Activated gamma-delta T cell treated with anti-CD3 and anti-CD28 coated beads, Interleukin-2, amount 50 U/mL, for 16 hours (primary cell): ENCODE data around the gene JUP.

Source experiments
- DNase-seq: peaks from one replicate; pipeline ENCODE4 v3.0.0-alpha.2; 2020; ENCODE audit warnings: low read depth

JUP gene

DNA sequence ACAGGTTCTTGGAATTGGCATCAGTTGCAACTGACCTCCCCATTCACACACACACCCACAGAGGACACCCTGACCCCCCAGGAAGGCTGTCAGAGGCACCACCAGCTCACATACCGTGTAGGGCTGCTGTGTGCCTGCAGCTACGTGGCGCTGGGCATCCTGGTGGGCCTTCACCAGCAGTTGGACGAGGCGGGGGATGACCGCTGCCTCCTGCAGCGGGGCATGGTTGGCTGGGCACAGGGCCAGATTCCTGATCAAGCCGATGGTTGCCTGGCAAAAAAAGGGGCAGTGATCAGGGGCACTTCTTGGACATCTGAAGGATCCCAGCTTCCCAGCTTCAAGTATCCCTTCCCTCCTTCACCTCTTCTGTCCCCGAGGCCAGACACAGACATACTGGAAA is 27.9 kb downstream of the JUP start:
- DNase-seq = no peak

DNA sequence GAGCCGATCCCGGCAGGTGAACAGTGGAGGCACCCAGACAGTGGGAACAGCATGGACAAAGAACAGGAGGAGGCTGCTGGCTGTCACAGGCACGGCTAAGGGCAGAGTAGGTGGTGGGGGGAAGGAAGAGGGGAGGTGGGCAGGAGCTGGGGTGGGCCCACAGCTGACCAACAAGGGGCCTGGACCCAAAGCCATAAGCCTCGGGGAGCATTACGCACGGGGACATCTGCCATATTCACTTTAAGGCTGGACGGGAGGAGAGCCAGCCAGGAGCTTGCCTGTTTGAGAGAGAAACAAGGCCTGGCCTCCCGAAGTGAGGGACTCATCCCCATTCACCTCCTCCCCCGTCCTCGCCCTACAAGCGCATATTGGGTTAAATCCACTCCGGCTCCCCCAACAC is 32.4 kb downstream of the JUP start:
- DNase-seq = no peak

DNA sequence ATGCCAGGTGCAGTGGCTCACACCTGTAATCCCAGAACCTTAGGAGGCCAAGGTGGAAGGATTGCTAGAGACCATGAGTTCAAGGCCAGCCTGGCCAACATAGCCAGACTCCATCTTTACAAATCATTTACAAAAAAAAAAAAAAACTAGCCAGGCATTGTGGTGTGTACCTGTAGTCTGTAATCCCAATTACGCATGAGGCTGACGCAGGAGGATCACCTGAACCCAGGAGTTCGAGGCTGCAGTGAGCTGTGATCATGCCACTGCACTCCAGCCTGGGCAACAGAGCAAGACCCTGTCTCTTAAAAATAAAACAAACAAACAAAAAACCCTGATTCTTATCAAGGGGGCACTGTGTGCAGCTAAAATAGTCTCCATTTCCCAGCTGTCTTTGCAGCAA is 35.2 kb downstream of the JUP start:
- DNase-seq = no peak

DNA sequence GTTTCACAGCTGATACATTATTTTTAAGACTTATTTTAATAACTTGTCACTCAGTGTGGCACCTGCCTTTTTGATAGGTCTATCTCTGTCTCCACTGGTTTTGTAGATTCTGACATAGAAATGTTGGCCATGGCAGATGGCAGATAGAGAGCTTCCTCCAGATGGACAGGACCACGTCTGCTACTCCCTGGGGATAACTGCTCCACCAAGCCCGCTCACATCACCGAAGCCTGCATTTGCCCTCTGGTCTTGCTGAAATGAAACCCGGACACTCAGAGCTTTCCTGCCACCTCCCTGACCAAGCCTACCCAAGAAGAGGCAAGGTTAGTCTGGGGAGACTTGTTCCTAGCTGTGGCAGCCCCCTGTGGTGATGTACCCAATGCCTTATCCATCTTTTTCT is 35.6 kb downstream of the JUP start:
- no peak for DNase-seq

DNA sequence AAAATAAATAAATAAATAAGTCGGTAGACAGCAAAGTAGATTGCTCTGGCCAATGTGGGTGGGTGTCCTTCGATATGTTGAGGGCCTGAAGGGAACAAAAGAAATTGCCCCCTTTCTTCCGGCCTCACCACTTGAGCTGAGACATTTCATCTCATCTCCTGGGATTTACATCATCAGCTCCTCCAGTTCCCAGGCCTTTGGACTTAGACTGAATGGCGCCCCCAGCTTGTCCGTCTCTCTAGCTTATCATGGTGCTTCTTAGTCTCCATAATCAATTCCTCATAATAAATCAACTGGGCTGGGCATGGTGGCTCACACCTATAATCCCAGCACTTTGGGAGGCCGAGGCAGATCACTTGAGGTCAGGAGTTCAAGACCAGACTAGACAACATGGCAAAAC is 38.2 kb downstream of the JUP start:
- no peak for DNase-seq

DNA sequence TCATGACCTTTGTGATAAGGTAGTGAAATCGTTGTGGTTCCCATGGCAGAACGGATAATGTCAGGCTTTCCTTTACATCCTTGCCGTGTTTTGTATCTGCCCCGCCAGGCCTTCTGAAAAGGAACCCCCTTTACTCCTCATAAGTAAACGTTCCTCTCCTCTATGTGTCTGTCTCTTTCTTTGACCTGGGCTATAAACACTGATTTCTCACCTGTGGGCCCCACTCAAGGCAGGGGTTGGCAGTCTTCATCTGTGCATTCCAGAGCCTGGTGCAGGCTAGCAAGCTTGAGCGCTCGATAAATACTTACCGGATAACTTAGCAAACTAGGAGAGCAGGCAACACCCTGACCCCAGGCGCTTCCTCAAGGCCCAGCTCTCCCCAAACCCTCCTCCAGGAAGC is 44.8 kb downstream of the JUP start:
- no peak for DNase-seq

DNA sequence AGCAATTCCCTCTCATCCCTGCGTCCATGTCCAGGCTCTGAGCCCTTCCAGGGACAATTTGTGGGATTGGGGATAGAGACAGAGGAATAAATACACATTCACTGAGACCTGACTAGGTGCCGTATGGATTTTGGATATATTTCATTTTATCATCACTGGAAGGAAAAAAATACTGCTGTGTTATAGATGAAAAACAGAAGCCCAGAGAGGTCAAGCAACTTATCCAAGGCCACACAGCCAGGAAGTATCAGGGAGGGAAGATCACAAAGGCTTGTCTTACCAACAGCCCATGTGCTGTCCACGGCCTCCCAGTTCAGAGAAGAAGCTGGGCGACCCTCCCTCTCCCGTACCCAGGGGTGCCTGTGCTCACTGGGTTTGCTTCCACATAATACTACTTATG is 46.0 kb downstream of the JUP start:
- no peak for DNase-seq

DNA sequence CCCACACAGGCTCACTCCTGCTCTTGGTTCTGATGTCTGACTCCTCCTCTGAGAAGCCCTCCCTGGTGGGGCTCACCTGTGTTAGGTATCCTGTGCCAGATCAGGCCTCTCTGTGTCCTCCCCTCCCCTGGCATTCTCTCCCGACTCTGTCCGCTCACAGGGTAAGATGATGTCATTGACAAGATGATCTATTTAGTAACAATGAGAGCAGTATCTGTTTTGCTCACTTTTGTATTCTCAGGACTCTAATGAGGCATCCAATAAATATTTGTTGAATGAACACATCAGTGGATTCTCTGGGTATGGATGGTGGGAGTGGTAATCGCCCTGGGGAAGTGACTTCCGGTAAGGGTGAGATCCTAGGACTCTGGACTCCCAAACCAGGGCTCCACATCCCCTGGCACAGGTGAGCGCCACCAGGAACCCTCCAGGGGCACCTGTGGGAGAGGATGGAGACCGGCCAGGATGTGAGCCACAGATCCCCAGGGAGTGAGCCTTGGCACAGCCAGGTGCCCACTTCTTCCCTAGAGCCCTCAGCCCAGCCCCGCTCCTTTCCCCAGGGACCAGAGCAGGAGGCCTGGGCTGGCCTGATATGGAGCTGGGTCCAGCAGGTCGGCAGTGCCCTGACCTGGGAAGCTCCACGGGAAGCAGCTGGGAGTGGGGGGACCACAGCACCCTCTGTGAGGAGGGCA is 46.7 kb downstream of the JUP start:
- DNase-seq = no peak

DNA sequence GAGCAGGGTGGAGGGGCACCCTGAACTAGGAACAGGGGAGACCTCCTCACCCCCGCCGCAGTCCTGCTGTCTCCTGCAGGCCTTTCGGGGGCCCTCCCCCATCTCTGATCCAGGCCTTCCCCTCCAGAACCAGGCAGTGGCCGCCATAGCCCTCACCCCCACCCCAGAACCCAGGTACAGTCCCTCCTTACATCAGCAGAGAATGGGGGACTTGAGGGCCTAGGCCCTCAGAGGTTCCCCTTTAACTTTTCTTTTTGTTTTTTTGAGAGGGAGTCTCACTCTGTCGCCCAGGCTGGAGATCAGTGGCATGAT is 47.8 kb downstream of the JUP start:
- DNase-seq = no peak

DNA sequence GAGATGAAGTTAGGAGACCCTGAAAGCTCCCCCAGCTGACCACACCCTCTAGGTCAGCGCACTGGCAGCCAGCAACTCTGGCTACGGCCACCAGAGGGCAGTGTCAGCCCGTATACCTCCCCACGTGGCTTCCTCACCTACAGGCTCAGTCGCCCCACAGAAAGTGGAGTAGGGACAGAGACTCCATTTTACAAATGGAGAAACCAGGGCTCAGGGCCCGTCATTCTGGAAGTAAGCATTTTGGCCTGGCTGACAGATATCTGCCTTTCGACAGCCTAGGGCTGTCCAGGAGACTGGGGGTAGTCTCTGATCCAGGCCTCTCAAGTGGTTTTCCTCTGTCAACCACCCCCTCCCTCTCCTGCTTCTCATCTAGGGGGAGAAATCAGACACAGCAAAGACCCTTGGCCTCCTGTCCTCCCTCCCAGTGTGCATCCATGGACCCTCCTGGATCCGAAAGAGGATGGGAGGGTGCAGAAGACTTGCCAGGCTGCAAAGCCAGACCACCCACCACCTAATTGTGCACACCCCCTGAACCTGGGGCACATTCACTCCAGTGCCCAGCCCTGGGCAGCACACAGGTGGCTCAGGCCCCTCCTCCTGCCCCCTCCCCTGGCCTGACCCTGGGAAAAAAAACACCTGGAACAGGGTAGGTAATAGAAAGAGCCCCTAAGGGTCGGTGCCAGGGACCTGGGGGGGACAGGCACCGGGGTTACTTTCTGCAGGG is 48.3 kb downstream of the JUP start:
- DNase-seq = peak; percentile 66

DNA sequence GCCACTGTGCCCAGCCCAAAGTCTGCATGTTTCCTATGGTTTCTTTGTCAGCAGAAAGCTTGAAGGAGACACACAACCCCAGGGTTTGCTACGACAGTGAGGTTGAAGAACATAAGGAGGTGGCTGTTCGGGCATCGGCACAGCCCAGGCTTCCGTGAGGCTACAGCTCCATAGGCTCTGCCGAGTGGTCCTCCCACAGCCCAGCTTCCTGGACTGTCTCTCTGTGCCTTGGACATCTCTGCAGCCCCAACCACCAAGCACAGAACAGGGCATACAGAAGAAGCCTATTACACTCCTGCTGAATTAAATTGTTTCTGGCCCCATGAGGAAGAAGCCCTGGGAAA is 48.9 kb downstream of the JUP start:
- DNase-seq = no peak

DNA sequence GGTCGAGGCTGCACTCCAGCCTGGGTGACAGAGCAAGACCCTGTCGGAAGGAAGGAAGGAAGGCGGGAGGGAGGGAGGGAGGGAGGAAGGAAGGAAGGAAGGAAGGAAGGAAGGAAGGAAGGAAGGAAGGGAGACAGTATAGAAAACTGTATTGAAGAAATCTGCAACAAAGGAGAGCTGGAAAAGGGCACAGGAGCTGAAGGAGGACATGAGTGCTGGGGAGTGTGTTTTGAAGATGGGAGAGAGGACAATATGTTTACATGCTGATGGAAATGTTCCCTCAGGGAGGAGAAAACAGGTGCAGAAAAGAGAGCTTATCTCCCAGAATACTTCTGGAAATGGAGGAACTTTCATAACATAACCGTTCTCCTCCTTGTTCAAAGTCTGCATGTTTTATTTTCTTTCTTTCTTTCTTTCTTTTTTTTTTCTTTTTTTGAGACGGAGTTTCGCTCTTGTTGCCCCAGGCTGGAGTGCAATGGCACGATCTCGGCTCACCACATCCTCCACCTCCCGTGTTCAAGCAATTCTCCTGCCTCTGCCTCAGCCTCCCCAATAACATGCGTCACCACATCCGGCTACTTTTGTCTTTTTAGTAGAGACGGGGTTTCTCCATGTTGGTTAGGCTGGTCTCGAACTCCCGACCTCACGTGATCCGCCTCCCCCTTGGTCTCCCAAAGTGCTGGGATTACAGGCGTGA is 49.4 kb downstream of the JUP start:
- no peak for DNase-seq

DNA sequence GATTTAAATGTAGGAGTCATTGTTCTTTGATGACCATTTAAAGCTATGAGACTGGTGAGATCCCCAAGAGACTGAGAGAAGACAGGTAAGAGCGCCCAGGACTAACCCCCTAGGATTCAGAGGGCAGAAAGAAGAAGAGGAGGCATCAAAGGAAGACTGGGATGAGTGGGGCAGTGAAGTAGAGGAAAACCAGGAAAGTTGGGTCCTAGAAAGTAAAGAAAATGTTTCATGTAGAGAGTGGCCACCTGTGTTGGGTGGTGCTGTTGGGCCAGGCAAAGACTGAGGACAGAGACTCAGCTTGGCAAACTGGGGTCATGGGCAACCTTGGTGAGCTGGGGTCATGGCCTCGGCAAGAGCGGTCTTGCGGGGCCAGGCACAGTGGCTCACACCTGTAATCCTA is 50.8 kb downstream of the JUP start:
- no peak for DNase-seq

DNA sequence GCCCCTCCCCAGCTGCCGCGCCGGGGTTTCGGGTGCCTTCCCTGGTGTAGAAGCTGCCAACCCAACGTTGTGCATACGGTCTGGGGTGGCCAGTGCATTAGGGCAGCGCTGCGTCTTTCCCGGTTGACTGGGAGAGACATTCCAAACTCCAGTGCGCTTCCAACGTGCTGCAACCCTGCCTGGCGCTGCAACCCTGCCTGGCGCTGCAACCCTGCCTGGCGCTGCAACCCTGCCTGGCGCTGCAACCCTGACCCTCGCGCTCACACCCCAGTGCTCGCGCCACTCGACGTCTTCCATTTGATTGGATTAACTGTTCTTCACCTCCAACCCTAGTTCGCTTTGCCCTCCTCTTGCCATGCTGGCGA is 51.6 kb downstream of the JUP start:
- no peak for DNase-seq

DNA sequence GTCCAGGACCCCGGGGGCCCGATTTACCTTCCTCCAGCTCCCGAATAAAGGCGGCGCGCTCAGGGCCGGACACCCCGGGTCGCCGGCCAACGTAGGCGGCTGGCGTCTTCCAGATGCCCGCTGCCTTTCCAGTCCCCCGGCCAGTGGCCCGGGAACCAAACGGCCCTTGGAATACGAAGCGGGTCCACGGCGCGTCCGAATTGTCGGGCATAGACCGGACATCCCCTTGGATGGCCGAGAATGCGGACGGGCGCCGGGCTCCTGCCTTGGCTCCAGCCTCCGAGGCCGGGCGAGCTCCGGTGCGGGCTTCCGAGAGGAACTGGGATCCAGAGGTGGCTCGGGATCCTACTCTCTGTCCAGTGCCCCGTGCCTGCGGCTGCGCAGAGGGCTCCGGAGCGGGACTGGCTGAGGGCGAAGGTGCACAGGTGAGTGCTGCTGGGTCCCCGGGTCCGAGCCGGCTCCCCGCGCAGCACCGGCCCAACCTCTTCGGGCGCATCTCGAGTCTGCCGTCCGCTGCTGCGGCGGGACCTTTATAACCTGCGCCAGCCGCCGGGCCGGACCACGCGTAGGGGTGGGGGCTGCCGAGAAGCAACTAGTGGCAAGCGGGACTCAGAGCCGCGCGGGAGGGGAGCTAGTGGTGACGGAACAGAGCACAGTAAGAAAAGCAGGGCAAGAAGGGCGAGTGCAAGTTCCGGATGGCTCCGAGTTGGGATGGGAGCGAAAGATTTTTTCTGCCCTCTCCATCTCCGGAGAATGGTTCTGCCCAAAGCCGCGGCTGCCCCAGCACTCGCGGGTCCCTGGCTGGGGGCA is 52.2 kb downstream of the JUP start, which contains the start of gene HAP1:
Gene HAP1, minus strand, starts transcription at position 505 of the 810 bp plus-strand sequence. Its CDS starts 9 bp downstream, at position 496.
- no peak for DNase-seq

DNA sequence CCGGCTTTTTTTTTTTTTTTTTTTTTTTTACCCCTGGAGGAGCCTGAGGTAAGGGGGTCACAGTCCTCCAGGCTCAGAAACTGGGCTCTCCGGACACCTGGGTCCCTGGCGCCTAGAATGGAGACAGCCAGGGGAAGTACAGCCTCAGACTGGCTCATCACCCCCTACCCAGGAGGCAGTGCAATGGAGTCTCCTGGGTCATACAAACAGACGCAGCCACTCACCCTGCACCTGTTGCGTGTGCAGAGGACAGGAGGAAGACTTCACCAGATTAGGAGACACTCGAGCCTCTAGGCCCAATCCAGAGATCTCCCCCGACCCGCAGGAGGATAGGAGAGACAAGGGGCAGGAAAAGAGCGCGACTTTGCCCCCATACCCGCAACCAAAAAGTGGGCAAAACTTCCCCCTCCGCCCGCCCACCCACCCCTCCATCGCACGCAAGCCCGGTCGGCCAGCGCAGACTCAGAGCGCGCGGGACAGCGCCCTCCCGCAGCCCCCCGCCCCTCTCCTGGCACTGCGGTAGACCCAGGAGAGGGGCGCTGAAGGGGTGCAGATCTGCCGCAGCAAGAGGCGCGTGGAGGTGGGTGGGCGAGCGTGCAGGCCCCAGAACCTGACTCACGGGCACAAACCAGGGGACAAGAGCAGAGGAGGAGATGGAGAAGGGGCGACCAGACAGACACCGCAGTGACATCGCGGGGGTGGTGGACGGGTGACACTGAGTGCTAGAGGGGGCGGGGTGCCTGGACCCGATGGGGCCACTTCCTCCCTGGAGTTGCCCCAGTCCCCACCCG is 53.0 kb downstream of the JUP start:
- no peak for DNase-seq

DNA sequence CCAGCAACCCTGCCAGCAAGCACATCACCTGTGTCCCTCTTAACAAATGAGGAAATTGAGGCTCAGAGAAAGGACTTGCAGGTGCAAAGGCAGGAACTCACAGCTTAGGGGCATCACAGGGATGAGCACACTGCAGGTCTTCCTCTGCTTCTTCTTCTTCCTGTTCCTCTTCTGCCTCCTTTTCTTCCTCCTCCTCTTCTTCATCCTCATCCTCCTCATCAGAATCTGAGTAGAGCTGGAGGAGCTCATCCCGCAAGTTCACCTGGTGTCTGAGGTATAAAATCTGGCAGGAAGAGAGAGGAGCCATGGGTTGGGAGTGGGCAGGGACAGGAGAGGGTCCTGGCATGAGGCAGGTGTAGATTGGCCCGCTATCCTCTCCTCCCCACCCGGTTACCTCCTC is 54.7 kb downstream of the JUP start:
- no peak for DNase-seq

DNA sequence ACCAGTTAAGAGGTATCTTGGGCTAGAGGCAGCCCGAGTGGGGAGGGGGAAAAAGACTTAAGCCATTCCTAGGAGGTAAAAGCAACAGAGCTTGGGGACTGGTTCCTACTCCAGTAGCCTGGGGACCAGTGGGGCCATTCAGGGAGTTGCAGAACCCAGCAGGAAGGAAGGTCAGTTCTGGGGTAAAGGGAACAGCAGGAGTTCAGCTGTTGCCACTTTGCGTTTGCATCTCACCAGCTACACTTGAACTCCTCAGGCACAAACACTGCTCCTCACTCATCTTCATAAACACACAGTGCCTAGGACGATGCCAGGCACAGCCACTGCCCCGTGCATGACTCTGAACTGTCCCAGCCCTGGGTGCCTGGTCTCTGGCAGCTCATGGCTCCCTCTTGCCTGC is 56.0 kb downstream of the JUP start:
- no peak for DNase-seq

DNA sequence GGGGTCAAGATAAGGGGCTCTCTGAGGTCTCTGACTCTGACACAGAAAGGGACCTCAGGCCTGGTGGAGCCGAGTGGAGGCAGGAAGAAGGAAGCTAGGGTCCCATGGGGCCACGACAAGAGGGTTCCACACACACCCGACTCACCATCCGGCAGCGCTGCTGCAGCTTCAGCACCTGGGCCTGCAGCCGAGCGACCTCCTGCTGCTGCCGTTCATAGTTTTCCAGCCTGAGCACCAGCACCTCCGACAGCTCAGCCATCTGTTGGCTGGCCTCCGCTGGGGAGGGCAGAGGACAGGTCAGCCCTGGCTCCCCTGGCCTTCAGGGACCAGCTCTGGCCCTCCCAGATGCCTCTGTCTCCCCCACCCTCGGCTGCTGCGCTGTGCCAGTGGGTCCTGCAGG is 58.5 kb downstream of the JUP start:
- DNase-seq = no peak

DNA sequence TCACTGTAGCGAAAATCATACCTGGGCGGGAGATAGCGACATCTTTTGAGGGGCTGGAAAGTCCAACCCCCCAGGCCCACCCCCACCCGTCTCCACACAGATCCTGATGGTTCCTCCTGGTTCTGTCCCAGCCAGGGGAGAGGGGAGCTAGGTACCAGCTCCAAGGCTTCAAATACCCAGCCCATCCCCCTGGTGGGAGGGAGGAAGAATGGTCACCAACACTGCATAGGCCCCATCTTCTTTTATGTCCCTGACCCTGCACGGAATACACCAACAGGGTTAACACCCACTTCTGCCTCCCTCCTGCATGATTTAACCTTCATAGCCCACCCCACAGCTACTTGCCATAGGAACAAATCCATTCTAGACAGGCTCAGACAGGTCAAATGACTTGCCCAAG is 61.4 kb downstream of the JUP start:
- no peak for DNase-seq

DNA sequence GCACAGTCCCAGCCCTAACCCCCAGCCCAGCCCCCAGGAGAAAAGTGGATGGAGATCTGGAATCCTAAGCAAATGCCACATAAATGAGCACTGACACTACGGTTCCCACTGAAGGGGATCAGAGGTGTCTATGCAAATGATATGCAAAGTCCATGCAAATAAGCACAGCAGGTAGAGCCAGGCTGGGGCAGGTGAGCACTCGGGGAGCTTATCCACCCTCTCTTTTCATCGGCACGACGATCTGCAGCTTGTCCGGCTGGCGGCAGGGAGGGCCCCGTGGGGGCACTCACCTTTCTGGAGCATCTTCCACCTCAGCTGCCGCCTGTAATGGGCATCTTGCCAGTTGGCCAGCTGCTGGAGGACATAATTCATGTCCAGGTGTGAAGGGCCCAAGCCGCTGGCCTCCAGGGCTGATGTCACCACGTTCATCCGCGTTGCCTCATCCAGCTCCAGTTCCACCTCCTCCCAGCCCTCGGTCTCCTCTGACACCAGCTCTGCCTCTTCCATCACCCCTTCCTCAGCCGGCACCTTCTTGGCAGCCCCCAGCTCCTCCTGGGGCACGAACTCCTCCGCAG is 61.9 kb downstream of the JUP start:
- no peak for DNase-seq
